Endothelial cell of umbilical vein (primary cell): ENCODE results near the gene SINHCAF. TPM values are rescaled to one million over a fixed set of nuclear protein-coding genes. Genes with fewer than 3 reads are reported as not detected.

ENCODE experiments used
- BruUV-seq: library from RNA; stranded (reverse); fragments of 400-500 nt; replicated peaks from 2 replicates; lab custom pipeline; 2021; lab: Mats Ljungman, UMichigan
- CTCF ChIA-PET: fragments of 300-600, 350-600 bp; sonication (Branson Sonifier 250); formaldehyde crosslinking; loops from one replicate; lab custom pipeline; 2021; ENCODE audit warnings: antibody characterized with exemption, inconsistent platforms; lab: Charles Lee
- POLR2A ChIA-PET: fragments of 300-600, 350-600 bp; sonication (Branson Sonifier 250); formaldehyde crosslinking; loops from one replicate; lab custom pipeline; 2021; ENCODE audit warnings: antibody characterized with exemption, inconsistent platforms; lab: Charles Lee
- DNase-seq: peaks from one replicate; pipeline ENCODE4 v3.0.0-alpha.2; 2011; ENCODE audit warnings: low read depth, low spot score
- FAIRE-seq: peaks from 2 replicates; lab custom pipeline; 2011; peaks lifted over from hg19 to GRCh38; lab: Jason Lieb, UNC
- H2AFZ ChIP-seq: 2 replicates; pipeline ENCODE4 v1.6.0; 2012; ENCODE audit warnings: low read depth, low read length, control low read depth, inconsistent platforms
- H3K27ac ChIP-seq: 2 replicates; pipeline ENCODE4 v1.5.1; 2011; ENCODE audit warnings: low read depth, mild to moderate bottlenecking, control low read depth, low read length, moderate library complexity; ENCODE audit not compliant: insufficient read depth
- H3K27me3 ChIP-seq, 2 experiments: 2 replicates each; pipeline versions ENCODE4 v1.6.0 to v1.6.1; 2011; ENCODE audit warnings: low read length in 2 of 2, mixed read lengths in 1 of 2; ENCODE audit not compliant: control insufficient read depth in 2 of 2, insufficient read depth in 2 of 2
- H3K36me3 ChIP-seq, 2 experiments: 2 replicates in 1 of 2; 3 replicates in 1 of 2; pipeline ENCODE4 v1.5.1; 2011; ENCODE audit warnings: low read length in 2 of 2, mild to moderate bottlenecking in 1 of 2, moderate library complexity in 1 of 2; ENCODE audit not compliant: control insufficient read depth in 2 of 2, insufficient read depth in 2 of 2; ENCODE audit errors: extremely low read depth in 1 of 2
- H3K4me1 ChIP-seq: 3 replicates; pipeline ENCODE4 v1.5.1; 2011; ENCODE audit warnings: mild to moderate bottlenecking, low read length; ENCODE audit not compliant: control insufficient read depth, insufficient read depth; ENCODE audit errors: extremely low read depth
- H3K4me2 ChIP-seq: 2 replicates; pipeline ENCODE4 v1.6.1; 2011; ENCODE audit warnings: low read length, control low read depth, mixed read lengths; ENCODE audit not compliant: insufficient read depth
- H3K4me3 ChIP-seq, 3 experiments: fragments of 200-600 bp in 1 of 3; sonication (generic), shearing (Covaris generic) in 1 of 3; replicated peaks in 1 of 3; 2 replicates each; pipeline ENCODE4 v1.5.1; 2011 to 2016; ENCODE audit warnings: control low read depth in 3 of 3, low read length in 3 of 3, mild to moderate bottlenecking in 2 of 3, inconsistent platforms in 1 of 3, low read depth in 1 of 3, moderate library complexity in 1 of 3; ENCODE audit not compliant: insufficient read depth in 1 of 3
- H3K79me2 ChIP-seq: 2 replicates; pipeline ENCODE4 v1.6.0; 2012; ENCODE audit warnings: low read length, inconsistent platforms; ENCODE audit not compliant: control insufficient read depth, insufficient read depth
- H3K9ac ChIP-seq: replicated peaks from 2 replicates; pipeline ENCODE3; 2011; ENCODE audit warnings: low read length, control low read depth; ENCODE audit not compliant: insufficient read depth; ENCODE audit errors: extremely low read depth
- H3K9me1 ChIP-seq: replicated peaks from 3 replicates; pipeline ENCODE4 v1.6.0; 2011; ENCODE audit warnings: mild to moderate bottlenecking, low read length; ENCODE audit not compliant: control insufficient read depth, insufficient read depth; ENCODE audit errors: extremely low read depth
- H3K9me3 ChIP-seq: replicated peaks from 2 replicates; pipeline ENCODE4 v1.5.1; 2012; ENCODE audit warnings: low read length, inconsistent platforms; ENCODE audit not compliant: control insufficient read depth, insufficient read depth
- H4K20me1 ChIP-seq: replicated peaks from 2 replicates; pipeline ENCODE3; 2011; ENCODE audit warnings: mild to moderate bottlenecking, low read length; ENCODE audit not compliant: control insufficient read depth, insufficient read depth; ENCODE audit errors: extremely low read depth
- EZH2 ChIP-seq: IDR thresholded peaks from 2 replicates; pipeline ENCODE4 v1.6.1; 2012; ENCODE audit warnings: borderline replicate concordance, low read depth, mild to moderate bottlenecking, moderate library complexity, low read length, inconsistent platforms; ENCODE audit not compliant: severe bottlenecking
- FOS ChIP-seq: IDR thresholded peaks from 2 replicates; pipeline ENCODE4 v1.6.1; 2011; ENCODE audit warnings: mild to moderate bottlenecking, low read length, moderate library complexity, borderline replicate concordance; ENCODE audit not compliant: insufficient read depth
- GATA2 ChIP-seq: IDR thresholded peaks from 2 replicates; pipeline ENCODE4 v1.7.0; 2011; ENCODE audit warnings: low read depth, mild to moderate bottlenecking, moderate library complexity, mixed read lengths, low read length; ENCODE audit not compliant: insufficient read length, insufficient read depth
- JUN ChIP-seq: IDR thresholded peaks from 2 replicates; pipeline ENCODE4 v1.6.1; 2011; ENCODE audit warnings: borderline replicate concordance, low read depth; ENCODE audit not compliant: insufficient read length, insufficient read depth
- MYC ChIP-seq: IDR thresholded peaks from one replicate; pipeline ENCODE4 v1.6.1; 2011; ENCODE audit warnings: mild to moderate bottlenecking, low read depth, low read length
- POLR2A ChIP-seq: IDR thresholded peaks from 2 replicates; pipeline ENCODE4 v1.6.1; 2012; ENCODE audit warnings: low read depth, mild to moderate bottlenecking, control low read depth, low read length
- POLR2AphosphoS5 ChIP-seq: IDR thresholded peaks from 2 replicates; pipeline ENCODE4 v1.6.1; 2012; ENCODE audit warnings: low read depth, mild to moderate bottlenecking, control low read depth, low read length, moderate library complexity; ENCODE audit not compliant: insufficient read depth
- dilution Hi-C: fragments of 300-500 bp; cut with MboI; formaldehyde crosslinking; loops from one replicate; pipeline ENCODE4 v1.15.0; 2019; ENCODE audit warnings: low sequenced_read_pairs; ENCODE audit not compliant: extremely low pct_ligation_motif_present
- intact Hi-C: fragments of 100-400 bp; cut with micrococcal nuclease; formaldehyde crosslinking; loops from one replicate; pipeline ENCODE4 v1.10.0; 2022
- polyA plus RNA-seq, 4 experiments: library from polyadenylated mRNA; depleted of rRNA in 3 of 4; stranded (reverse) in 3 of 4; unstranded in 1 of 4; fragments of >200 nt; gene quantifications; 2 replicates each; pipeline versions ENCODE4 v1.2.1 to v1.2.3, GENCODE V29; 2011 to 2012; ENCODE audit warnings: missing spikeins in 1 of 4
- total RNA-seq: library from RNA; stranded (reverse); gene quantifications from 2 replicates; pipeline ENCODE4 v1.2.3, GENCODE V29; 2021
- TF ChIP-seq, protein P1 (sequence below), 2 donors: IDR thresholded peaks; 1 replicate in 1 of 2; 2 replicates in 1 of 2; pipeline ENCODE4 v1.5.1; 2011; ENCODE audit warnings: low read length in 2 of 2, mild to moderate bottlenecking in 2 of 2, moderate library complexity in 2 of 2, control low read depth in 1 of 2, inconsistent platforms in 1 of 2, low read depth in 1 of 2; ENCODE audit not compliant: insufficient read depth in 1 of 2; ENCODE audit errors: extremely low read depth in 1 of 2
- TF ChIP-seq, protein P2 (sequence below): IDR thresholded peaks from 2 replicates; pipeline ENCODE4 v1.6.1; 2011; ENCODE audit not compliant: insufficient read depth, insufficient read length

The SINHCAF gene
- total and polyA plus RNA-seq, 2 donors (not counting 3 experiments of a cell fraction or from before 2014, with no cell fraction given): 19.3 to 83.4 TPM

DNA sequence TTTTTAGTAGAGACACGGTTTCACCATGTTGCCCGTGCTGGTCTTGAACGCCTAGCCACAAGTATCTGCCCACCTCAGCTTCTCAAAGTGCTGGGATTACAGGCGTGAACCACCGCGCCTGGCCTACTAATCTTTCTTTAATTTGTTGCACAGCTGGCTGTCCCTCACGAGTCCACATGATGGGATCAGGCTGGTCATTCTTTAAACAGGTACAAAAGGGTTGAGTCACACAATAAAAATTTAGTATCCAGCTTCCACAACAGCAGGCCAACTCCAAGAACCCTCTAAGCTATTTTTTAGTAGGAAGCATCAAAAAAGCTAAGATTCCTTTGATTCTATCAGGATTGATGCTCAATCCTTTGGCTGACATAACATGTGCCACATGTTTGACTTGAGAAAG, 17.8 kb downstream of the SINHCAF start:
- ChIA-PET POLR2A (no interaction called here), CTCF (interaction anchor here (0.7 kb wide), 1 partner anchor 12 kb away, joined by 3 read pairs; no protein-coding TSS in a partner anchor)
- no peaks in the 10 kb centered on the region for H3K9me3 ChIP-seq
- no peak overlapping the region for H3K4me3 ChIP-seq
- no TSS peak for BruUV-seq
- H3K4me1 ChIP-seq: no peaks in the 10 kb centered on the region
- peaks cover 100% of the 10 kb centered on the region for H3K79me2 ChIP-seq
- TF ChIP-seq, protein P1, sequence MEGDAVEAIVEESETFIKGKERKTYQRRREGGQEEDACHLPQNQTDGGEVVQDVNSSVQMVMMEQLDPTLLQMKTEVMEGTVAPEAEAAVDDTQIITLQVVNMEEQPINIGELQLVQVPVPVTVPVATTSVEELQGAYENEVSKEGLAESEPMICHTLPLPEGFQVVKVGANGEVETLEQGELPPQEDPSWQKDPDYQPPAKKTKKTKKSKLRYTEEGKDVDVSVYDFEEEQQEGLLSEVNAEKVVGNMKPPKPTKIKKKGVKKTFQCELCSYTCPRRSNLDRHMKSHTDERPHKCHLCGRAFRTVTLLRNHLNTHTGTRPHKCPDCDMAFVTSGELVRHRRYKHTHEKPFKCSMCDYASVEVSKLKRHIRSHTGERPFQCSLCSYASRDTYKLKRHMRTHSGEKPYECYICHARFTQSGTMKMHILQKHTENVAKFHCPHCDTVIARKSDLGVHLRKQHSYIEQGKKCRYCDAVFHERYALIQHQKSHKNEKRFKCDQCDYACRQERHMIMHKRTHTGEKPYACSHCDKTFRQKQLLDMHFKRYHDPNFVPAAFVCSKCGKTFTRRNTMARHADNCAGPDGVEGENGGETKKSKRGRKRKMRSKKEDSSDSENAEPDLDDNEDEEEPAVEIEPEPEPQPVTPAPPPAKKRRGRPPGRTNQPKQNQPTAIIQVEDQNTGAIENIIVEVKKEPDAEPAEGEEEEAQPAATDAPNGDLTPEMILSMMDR (IDR thresholded peaks at IDR 0.05; ENCODE audit: extremely low read depth in 1 of 2, insufficient read depth in 1 of 2, low read depth in 1 of 2, low read length in 2 of 2): no peak
- TF ChIP-seq FOS: no peak
- TF ChIP-seq GATA2: no peak
- no peak for TF ChIP-seq MYC
- no peak for TF ChIP-seq JUN
- TF ChIP-seq, protein P2, sequence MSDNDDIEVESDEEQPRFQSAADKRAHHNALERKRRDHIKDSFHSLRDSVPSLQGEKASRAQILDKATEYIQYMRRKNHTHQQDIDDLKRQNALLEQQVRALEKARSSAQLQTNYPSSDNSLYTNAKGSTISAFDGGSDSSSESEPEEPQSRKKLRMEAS: no peak
- TF ChIP-seq POLR2A: no peak
- no peak for TF ChIP-seq POLR2AphosphoS5
- no peak for TF ChIP-seq EZH2
- peaks cover 9% of the 10 kb centered on the region for H4K20me1 ChIP-seq
- dilution Hi-C loops: no loop called here
- H3K27me3 ChIP-seq: no peaks in the 10 kb centered on the region
- DNase-seq: no peak
- H3K27ac ChIP-seq: no peak overlapping the region
- H3K9me1 ChIP-seq: no peaks in the 10 kb centered on the region
- no peak for FAIRE-seq
- no peak overlapping the region for H3K9ac ChIP-seq
- peaks cover 5 to 7% of the 10 kb centered on the region in 2 experiments for H3K36me3 ChIP-seq
- H3K4me2 ChIP-seq: no peak overlapping the region
- intact Hi-C loops: no loop called here
- H2AFZ ChIP-seq: no peak overlapping the region
